Coronary artery (tissue), 2 donors: ENCODE results near the gene CTTNBP2.

ENCODE experiments used
- DNase-seq: peaks from one replicate; pipeline ENCODE4 v3.0.0-alpha.2; 2017; ENCODE audit warnings: low spot score
- H3K27ac ChIP-seq, 2 donors: fragments of 200-600 bp; sonication (generic); one replicate each; pipeline ENCODE4 v1.5.1; 2016 to 2019
- H3K4me3 ChIP-seq: fragments of 200-600 bp; sonication (generic); 2 replicates; pipeline ENCODE4 v1.5.1; 2016; ENCODE audit warnings: mild to moderate bottlenecking, moderate library complexity
- TF ChIP-seq, protein P1 (sequence below): fragments of 200-600 bp; sonication (generic); IDR thresholded peaks from one replicate; pipeline ENCODE4 v1.5.1; 2019; ENCODE audit warnings: antibody characterized with exemption

The CTTNBP2 gene

DNA sequence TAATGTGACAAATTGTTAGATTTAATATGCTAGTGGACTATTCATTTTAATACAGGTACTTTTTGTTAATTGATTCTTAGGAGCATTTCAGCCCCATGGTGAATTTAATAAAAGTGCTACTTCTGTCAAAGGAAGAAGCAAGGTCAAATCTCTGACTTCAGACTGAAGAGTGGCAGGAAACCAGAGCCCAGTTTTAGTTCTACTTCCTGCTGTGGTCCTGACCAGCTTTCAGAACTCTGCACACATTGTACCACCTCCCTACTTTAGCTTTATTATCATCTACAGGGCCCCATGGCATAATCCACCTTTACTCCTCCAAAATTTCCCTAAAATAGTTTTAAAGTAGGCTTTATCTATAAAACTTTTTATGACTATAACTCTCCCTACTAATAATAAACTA, 33.7 kb downstream of the CTTNBP2 start:
- Histone ChIP-seq H3K27ac (no peak overlapping the region), H3K4me3 (no peak overlapping the region)
- TF ChIP-seq, protein P1, sequence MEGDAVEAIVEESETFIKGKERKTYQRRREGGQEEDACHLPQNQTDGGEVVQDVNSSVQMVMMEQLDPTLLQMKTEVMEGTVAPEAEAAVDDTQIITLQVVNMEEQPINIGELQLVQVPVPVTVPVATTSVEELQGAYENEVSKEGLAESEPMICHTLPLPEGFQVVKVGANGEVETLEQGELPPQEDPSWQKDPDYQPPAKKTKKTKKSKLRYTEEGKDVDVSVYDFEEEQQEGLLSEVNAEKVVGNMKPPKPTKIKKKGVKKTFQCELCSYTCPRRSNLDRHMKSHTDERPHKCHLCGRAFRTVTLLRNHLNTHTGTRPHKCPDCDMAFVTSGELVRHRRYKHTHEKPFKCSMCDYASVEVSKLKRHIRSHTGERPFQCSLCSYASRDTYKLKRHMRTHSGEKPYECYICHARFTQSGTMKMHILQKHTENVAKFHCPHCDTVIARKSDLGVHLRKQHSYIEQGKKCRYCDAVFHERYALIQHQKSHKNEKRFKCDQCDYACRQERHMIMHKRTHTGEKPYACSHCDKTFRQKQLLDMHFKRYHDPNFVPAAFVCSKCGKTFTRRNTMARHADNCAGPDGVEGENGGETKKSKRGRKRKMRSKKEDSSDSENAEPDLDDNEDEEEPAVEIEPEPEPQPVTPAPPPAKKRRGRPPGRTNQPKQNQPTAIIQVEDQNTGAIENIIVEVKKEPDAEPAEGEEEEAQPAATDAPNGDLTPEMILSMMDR: no peak
- DNase-seq: no peak

DNA sequence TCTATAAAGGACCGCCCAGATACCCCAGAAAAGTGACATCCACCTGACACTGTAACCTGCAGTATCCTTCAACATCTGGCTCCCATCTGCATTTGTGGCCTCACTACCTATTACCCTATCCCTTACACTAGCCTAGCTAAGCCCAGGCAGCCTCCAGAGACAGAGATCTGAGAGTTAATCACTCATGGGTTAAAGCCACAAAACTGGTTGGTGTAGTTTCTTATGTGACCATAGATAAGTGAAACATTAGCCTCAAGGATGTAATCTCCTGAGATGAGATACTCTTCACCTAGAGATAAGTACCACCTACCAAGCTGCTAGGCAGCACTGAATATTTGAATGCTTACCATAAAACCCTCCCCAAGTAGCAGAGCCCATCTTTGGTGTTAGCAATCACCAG, 35.4 kb downstream of the CTTNBP2 start:
- no peak overlapping the region for H3K4me3 ChIP-seq
- TF ChIP-seq, protein P1: no peak
- H3K27ac ChIP-seq: no peak overlapping the region
- no peak for DNase-seq

DNA sequence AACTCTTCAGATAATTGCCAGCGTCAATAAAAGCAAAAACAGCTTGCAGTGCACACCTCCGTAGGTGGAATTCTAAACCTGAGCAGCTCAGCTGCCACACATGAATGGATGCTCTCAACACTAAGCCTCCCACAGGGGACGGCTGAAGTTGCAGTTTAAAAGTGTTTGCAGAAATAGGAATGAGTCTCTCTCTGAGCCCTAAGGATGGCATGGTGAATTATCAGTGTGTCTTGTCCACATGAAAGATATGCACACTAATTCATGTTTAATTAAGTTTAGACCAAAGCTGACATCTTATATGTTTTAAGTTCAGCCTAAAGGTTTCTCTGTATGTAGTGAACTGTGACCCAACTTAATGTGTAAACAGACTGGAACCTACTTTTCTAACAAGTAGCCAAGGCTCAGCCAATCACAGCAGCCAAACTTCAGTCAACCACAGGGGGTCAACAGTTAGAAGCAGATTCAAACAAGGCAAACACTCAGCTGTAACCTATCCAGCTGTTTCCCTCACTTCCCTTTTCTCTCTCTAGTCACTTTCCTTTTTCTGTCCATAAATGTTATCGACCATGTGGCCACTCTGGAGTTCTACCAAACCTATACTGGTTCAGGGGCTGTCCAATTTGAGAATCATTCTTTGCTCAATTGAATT, 38.1 kb downstream of the CTTNBP2 start:
- Histone ChIP-seq H3K4me3 (no peak overlapping the region), H3K27ac (no peak overlapping the region)
- TF ChIP-seq, protein P1: no peak
- DNase-seq: no peak

DNA sequence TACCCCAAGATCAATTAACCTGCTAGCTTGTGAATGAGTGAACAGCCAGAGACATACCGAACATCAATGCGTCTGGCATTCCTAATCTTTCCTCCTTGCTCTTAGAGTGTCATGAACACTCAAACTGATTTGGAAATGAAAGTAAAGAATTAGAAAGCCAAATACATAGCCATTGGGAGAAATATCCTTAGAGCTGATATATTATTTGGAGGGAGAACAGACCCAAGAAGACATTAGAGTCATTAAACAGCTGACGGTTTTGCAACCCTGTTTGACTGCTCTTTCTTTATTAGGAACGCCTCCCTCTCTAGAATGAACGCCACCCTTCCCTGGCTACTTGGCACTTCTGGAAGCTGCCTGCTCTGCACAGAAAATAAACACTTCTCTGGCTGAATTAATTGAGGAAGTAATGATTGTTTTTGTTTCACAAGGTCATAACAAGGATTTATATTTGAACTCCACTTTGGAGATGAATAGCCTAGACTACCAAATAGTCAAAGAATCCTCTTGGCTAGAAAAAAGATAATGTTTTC, 42.8 kb downstream of the CTTNBP2 start:
- TF ChIP-seq, protein P1: no peak
- no peak for DNase-seq
- Histone ChIP-seq H3K4me3 (peak overlapping the region; percentile 53), H3K27ac (peak overlapping the region; percentile 5 to 52)

DNA sequence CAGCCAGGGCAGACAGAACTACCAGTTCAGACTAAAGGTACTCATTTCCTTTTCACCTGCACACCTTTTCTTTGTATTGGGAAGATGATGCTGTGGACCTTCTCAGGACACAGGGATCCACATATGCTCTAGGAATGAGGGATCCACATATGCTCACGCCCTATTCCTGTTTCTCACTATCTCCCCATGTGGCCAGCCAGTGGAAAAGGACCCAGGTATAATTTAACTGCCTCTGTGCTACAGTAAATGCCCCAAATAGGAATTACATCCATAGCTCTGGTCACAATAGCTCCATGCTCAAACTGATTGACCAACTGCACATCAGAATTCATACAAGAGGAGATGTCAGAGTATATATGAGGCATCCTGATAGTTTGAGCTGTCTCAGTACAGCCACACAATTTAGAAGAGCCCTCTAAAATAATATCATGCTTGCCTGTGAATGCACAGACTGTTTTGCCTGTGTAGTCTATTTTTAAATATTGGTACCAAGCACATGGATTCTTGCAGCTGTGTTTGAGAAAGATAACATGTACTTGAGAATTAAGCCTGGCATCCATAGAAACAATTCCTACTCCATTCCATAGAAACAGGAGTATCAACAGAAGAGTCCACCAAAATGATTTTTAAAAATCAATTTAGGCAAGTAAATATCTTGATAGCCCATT, 43.7 kb downstream of the CTTNBP2 start:
- no peak for DNase-seq
- H3K27ac ChIP-seq: peak overlapping the region in 1 of 2 donors; percentile 52
- no peak overlapping the region for H3K4me3 ChIP-seq
- TF ChIP-seq, protein P1: no peak

DNA sequence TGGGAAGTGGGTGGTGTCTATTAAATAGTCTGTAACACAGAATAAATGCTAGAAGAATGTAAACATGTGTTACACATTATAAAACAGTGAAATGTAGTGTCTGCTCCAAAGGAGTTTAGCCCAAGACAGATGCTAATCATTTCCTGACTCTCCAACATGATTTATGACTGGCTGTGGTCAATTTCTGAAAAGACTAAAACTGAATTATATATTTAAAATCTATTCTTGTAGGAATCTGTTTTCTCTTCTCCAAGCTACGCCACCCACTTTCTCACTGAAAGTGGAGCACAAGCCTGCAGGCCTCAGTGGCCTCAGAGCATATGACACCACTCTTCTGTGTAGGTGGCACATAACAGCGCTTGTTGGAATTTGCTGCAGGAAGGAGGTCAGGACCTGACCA, 44.4 kb downstream of the CTTNBP2 start:
- DNase-seq: no peak
- Histone ChIP-seq H3K4me3 (no peak overlapping the region), H3K27ac (peak overlapping the region in 1 of 2 donors; percentile 52)
- TF ChIP-seq, protein P1: no peak

DNA sequence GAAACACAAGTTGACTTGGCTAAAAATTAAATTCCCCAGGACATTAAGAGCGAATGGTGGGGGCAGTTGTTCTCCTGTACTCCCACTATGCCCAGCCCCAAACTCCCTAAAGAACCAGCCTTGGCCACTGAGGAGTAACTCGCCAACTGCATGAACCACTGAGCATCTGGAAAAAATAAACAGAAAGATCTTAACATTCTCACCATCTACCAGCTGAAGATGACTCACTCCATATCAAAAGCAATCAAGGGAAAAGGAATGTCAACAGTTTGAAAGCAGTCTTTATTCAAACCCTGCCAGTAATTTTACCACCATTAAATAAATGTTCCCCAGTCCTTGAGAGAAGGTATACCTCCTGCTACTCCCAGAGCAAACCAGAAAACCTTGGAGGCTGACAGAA, 45.4 kb downstream of the CTTNBP2 start:
- H3K4me3 ChIP-seq: no peak overlapping the region
- TF ChIP-seq, protein P1: no peak
- no peak for DNase-seq
- no peak overlapping the region for H3K27ac ChIP-seq
